HL-60/S4 (cell line): ENCODE measurements around the gene UBE2I.

ENCODE experiments used
- in situ Hi-C: fragments of 300-500 bp; cut with MboI; formaldehyde crosslinking; loops from 2 replicates; pipeline ENCODE4 v1.14.3; 2022; ENCODE audit warnings: low sequenced_read_pairs

The UBE2I gene

DNA sequence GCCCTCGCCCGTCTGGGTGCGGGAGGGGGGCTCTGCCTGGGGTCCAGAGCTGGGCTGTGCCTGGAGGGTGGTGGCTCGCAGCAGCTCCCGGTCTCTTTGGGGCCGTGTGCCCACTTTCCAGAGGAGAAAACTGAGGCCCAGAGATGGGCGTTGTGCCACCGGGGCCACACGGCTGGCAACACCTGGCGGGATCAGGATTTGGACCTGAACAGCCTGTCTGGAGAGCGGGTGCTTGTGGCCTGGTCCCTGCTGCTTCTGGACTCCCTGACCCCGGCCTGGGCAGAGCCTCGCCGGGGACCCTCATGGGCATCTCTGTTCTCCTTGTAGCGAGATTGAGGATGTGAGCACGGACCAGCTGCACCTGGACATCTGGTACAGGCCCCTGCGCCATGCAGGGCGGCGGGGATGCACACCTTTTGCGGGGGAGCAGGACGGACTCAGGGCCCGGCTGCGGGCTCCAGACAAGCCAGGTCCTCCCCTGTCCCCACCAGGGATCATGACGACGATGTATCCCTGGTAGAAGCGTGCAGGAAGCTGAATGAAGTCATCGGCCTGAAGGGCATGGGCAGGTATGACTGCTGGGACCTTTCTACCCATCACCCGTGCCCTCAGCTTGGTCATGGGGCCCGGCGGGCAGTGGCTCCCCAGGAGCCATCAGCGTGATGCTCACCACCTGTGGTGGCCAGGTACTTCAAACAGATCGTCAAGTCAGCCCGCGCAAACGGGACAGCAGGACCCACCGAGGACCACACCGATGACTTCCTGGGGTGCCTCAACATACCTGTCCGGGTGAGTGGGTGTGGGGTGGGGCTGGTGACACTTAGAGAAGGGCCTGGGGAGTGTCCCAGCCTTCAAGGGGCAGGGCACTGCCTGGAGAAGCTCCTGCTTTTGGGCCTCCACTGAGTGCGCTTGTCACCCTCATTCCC is 32.3 kb downstream of the UBE2I start:
- in situ Hi-C loops: no loop called here

GRCh38 chr16:1342526-1343427 is 33.3 kb downstream of the UBE2I start:
- in situ Hi-C loops: no loop called here

- in situ Hi-C loops: no loop called here
Observed at GRCh38 chr16:1343428-1344242, 34.2 kb downstream of the UBE2I start.

- in situ Hi-C loops: no loop called here
Observed at GRCh38 chr16:1344499-1344898, 35.1 kb downstream of the UBE2I start.

- in situ Hi-C loops: no loop called here
Observed at GRCh38 chr16:1345087-1345486, 35.7 kb downstream of the UBE2I start.

GRCh38 chr16:1345651-1346421 is 36.4 kb downstream of the UBE2I start:
- in situ Hi-C loops: no loop called here

- in situ Hi-C loops: no loop called here
Observed at GRCh38 chr16:1346422-1347285, 37.2 kb downstream of the UBE2I start.

GRCh38 chr16:1347286-1347855 is 37.9 kb downstream of the UBE2I start:
- in situ Hi-C loops: no loop called here

GRCh38 chr16:1347962-1348361 is 38.5 kb downstream of the UBE2I start:
- in situ Hi-C loops: no loop called here

DNA sequence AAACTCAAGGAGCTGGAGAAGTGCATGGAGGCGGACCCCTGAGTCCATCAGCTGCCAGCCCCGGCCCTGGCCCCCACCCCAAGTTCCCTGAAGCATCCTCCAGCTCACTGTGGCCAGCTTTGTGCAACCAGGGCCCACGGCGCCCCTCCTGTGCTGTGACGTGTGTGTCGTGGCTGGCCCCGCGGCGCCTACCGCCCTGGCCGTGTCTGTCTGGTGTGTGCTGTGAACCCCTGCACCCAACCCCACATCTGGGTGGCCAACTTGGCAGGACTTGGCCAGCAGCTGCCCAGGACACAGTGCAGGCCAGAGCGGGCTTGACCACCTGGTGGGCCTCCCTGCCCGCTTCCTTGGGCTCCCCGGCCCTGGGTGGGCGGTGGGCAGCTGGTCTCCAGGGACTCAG is 39.0 kb downstream of the UBE2I start:
- in situ Hi-C loops: no loop called here

DNA sequence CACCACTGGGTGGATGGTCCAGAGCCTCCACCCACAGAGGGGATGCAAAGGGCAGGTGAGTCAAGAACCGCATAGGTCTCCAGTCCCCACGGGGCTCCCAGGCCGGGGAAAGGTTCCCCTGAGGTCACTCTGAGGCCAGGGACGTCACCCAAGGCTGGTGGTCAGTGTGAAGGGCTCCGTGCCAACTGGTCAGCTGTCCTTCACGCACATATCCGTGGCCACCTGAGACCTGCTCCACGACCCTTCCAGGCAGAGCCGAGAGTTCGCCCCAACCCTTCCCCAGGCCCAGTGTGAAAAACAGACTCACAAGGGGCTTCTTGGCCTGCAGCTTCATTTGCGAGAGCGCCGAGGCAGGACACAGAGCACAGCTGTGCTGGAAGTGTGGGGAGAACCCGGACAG is 39.5 kb downstream of the UBE2I start:
- in situ Hi-C loops: no loop called here

DNA sequence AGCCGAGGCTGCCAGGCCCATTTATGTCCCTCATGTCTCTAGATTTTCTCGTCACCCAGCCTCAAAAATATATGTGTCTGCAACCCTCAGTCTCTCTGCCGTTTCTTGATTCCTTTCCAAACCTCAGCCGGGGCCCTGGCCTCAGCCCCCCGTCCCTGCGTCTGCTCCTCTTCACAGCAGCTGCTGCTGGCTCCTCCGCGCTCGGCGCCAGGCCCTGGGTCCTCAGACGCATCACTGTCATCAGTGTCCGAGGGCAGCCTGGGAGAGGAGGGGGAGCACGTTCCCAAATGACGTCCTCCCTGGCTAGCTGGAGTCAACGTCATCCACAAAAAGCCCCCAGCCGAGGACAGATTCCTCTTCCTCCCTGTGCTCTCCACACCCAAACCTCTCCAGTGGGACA is 39.9 kb downstream of the UBE2I start:
- in situ Hi-C loops: no loop called here

GRCh38 chr16:1349951-1350350 is 40.5 kb downstream of the UBE2I start:
- in situ Hi-C loops: no loop called here

DNA sequence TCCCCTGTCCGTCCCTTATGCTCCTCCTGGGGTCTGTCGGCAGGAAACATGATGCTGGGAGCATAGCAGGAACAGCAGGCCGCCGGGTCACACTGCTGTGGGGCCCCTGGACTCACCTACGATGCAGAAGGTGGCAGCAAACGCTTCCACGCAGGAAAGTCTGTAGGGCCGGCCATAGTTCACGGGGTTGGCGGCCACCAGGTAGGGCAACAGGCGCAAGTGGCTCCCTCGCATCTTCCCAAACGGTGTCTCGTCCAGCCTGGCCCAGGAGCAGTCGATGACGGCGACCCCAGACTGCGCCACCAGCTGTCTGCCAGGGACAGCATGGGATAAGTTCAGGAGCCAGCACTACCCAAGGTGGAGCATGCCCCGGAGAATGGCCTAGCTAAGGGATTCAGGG is 41.3 kb downstream of the UBE2I start:
- in situ Hi-C loops: no loop called here

GRCh38 chr16:1351215-1351581 is 41.8 kb downstream of the UBE2I start:
- in situ Hi-C loops: no loop called here

DNA sequence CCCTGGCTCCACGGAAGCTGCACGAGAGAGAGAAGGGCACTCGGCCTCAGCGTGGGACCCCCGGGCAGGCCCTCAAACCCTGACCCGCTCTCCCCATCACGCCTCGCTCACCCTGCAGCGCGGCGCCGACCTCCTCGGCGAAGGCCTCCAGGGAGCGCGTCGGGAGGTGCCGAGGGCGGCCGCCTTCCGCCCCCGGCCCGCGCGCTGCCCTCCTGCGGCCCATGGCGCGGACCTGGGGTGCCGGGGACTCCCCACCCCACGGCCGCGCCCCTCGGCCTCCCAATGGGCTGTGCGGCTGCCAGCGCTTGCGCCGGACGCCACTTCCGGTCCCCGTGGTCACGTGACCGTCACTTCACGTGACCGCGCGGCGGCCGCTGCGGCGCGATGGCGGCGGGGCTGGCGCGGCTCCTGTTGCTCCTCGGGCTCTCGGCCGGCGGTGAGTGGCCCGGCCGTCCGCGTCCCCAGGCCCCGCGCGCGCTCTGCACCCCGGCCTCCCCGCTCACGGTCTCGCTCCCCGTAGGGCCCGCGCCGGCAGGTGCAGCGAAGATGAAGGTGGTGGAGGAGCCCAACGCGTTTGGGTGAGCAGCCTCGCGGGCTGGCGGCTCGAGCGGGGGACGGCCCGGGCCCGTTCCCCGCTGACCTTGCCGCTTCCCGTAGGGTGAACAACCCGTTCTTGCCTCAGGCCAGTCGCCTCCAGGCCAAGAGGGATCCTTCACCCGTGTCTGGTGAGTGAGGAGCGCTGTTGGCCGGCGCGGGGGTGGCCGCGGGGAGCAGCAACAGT is 42.3 kb downstream of the UBE2I start, which contains the start of the genes GNPTG and TSR3:
Gene GNPTG (plus strand): TSS at position 350 of the 781 bp plus-strand sequence. CDS start 35 bp downstream, at position 385.
Gene TSR3 (minus strand): TSS at position 297 of the 781 bp plus-strand sequence. CDS start 74 bp downstream, at position 223.
- in situ Hi-C loops: no loop called here

GRCh38 chr16:1354815-1355540 is 45.5 kb downstream of the UBE2I start:
- in situ Hi-C loops: no loop called here
